H9 (cell line): Measurements from ENCODE around the gene ANO3. TPM values are rescaled to one million over a fixed set of nuclear protein-coding genes. Genes with fewer than 3 reads are reported as not detected.

Source experiments
- DNase-seq: peaks from one replicate; pipeline ENCODE4 v3.0.0-alpha.2; 2017
- H2AFZ ChIP-seq: one replicate; pipeline ENCODE4 v1.6.1; 2013; ENCODE audit warnings: mild to moderate bottlenecking, low read length, control low read depth, moderate library complexity
- H2AK5ac ChIP-seq: 2 replicates; pipeline ENCODE4 v1.6.1; 2013; ENCODE audit warnings: low read length, control low read depth, mixed read lengths; ENCODE audit not compliant: insufficient read length
- H2BK120ac ChIP-seq: one replicate; pipeline ENCODE4 v1.6.1; 2013; ENCODE audit warnings: low read depth, mild to moderate bottlenecking, low read length, control low read depth, inconsistent platforms; ENCODE audit not compliant: poor library complexity, severe bottlenecking
- H2BK12ac ChIP-seq: 2 replicates; pipeline ENCODE4 v1.6.1; 2013; ENCODE audit warnings: low read length, control low read depth, mixed read lengths, low read depth; ENCODE audit not compliant: insufficient read length
- H2BK15ac ChIP-seq: 2 replicates; pipeline ENCODE4 v1.6.1; 2013; ENCODE audit warnings: low read depth, low read length, control low read depth
- H2BK20ac ChIP-seq: one replicate; pipeline ENCODE4 v1.6.1; 2013; ENCODE audit warnings: low read depth, mild to moderate bottlenecking, low read length, control low read depth, inconsistent platforms; ENCODE audit not compliant: poor library complexity, severe bottlenecking
- H2BK5ac ChIP-seq: 2 replicates; pipeline ENCODE4 v1.6.1; 2013; ENCODE audit warnings: low read length, control low read depth, mixed read lengths; ENCODE audit not compliant: insufficient read length
- H3K14ac ChIP-seq: 2 replicates; pipeline ENCODE4 v1.6.1; 2013; ENCODE audit warnings: low read length, control low read depth; ENCODE audit not compliant: insufficient read depth
- H3K18ac ChIP-seq: 2 replicates; pipeline ENCODE4 v1.6.1; 2013; ENCODE audit warnings: low read depth, mild to moderate bottlenecking, mixed read lengths, low read length, control low read depth; ENCODE audit not compliant: insufficient read length
- H3K23ac ChIP-seq: 2 replicates; pipeline ENCODE4 v1.6.1; 2013; ENCODE audit warnings: low read length, control low read depth, mixed read lengths, low read depth; ENCODE audit not compliant: insufficient read length
- H3K23me2 ChIP-seq: 2 replicates; pipeline ENCODE4 v1.6.1; 2013; ENCODE audit warnings: low read depth, mild to moderate bottlenecking, mixed read lengths, low read length, control low read depth; ENCODE audit not compliant: insufficient read length, poor library complexity, severe bottlenecking
- H3K27ac ChIP-seq: 2 replicates; pipeline ENCODE4 v1.5.1; 2013; ENCODE audit warnings: low read length, control low read depth, mixed read lengths, low read depth; ENCODE audit not compliant: insufficient read length
- H3K27me3 ChIP-seq: 2 replicates; pipeline ENCODE4 v1.6.1; 2013; ENCODE audit warnings: low read length, control low read depth, inconsistent platforms; ENCODE audit not compliant: insufficient read depth
- H3K4ac ChIP-seq: 2 replicates; pipeline ENCODE4 v1.6.1; 2013; ENCODE audit warnings: low read depth, mild to moderate bottlenecking, control low read depth, inconsistent platforms, low read length, moderate library complexity
- H3K4me1 ChIP-seq: 2 replicates; pipeline ENCODE4 v1.6.1; 2013; ENCODE audit warnings: low read length, control low read depth, inconsistent platforms; ENCODE audit not compliant: insufficient read depth
- H3K4me2 ChIP-seq: 2 replicates; pipeline ENCODE4 v1.6.1; 2013; ENCODE audit warnings: low read length, control low read depth, mixed read lengths; ENCODE audit not compliant: insufficient read length, insufficient read depth
- H3K56ac ChIP-seq: 2 replicates; pipeline ENCODE4 v1.6.1; 2013; ENCODE audit warnings: low read depth, mild to moderate bottlenecking, mixed read lengths, low read length, control low read depth; ENCODE audit not compliant: insufficient read length
- H3K79me1 ChIP-seq: 2 replicates; pipeline ENCODE4 v1.6.1; 2013; ENCODE audit warnings: low read depth, mild to moderate bottlenecking, moderate library complexity, low read length, control low read depth, inconsistent platforms; ENCODE audit not compliant: insufficient read depth, poor library complexity, severe bottlenecking
- H3K79me2 ChIP-seq: 2 replicates; pipeline ENCODE4 v1.6.1; 2013; ENCODE audit warnings: low read length, control low read depth, inconsistent platforms; ENCODE audit not compliant: insufficient read depth
- H3K9ac ChIP-seq: 2 replicates; pipeline ENCODE4 v1.6.1; 2013; ENCODE audit warnings: low read length, control low read depth, mixed read lengths; ENCODE audit not compliant: insufficient read length; ENCODE audit errors: extremely low read depth
- H3K9me3 ChIP-seq: one replicate; pipeline ENCODE4 v1.6.1; 2013; ENCODE audit warnings: low read depth, low read length, inconsistent platforms; ENCODE audit not compliant: control insufficient read depth
- H3T11ph ChIP-seq: one replicate; pipeline ENCODE4 v1.6.1; 2013; ENCODE audit warnings: mild to moderate bottlenecking, low read length, control low read depth, inconsistent platforms
- H4K20me1 ChIP-seq: one replicate; pipeline ENCODE4 v1.6.1; 2013; ENCODE audit not compliant: control insufficient read depth, insufficient read length, insufficient read depth
- H4K5ac ChIP-seq: 2 replicates; pipeline ENCODE4 v1.6.1; 2013; ENCODE audit warnings: low read depth, mild to moderate bottlenecking, mixed read lengths, low read length, control low read depth; ENCODE audit not compliant: insufficient read length
- H4K8ac ChIP-seq: replicated peaks from 2 replicates; pipeline ENCODE4 v1.6.1; 2013; ENCODE audit warnings: low read length, control low read depth, mixed read lengths, low read depth; ENCODE audit not compliant: insufficient read length
- H4K91ac ChIP-seq: 2 replicates; pipeline ENCODE4 v1.6.1; 2013; ENCODE audit warnings: low read depth, mild to moderate bottlenecking, moderate library complexity, mixed read lengths, low read length, control low read depth; ENCODE audit not compliant: insufficient read length
- H3K27ac Mint-ChIP-seq, 3 experiments: 2 replicates in 2 of 3; 3 replicates in 1 of 3; pipeline ENCODE4 v1.8.0; 2020 to 2021; ENCODE audit warnings: mixed read lengths in 3 of 3, mild to moderate bottlenecking in 1 of 3, moderate library complexity in 1 of 3
- H3K27me3 Mint-ChIP-seq: 2 replicates; pipeline ENCODE4 v1.8.0; 2021; ENCODE audit warnings: low read depth, mild to moderate bottlenecking, moderate library complexity, mixed read lengths
- H3K36me3 Mint-ChIP-seq, 3 experiments: 2 replicates in 2 of 3; 3 replicates in 1 of 3; pipeline ENCODE4 v1.8.0; 2020 to 2021; ENCODE audit warnings: low read depth in 3 of 3, mixed read lengths in 3 of 3; ENCODE audit not compliant: insufficient read depth in 1 of 3
- H3K4me1 Mint-ChIP-seq, 2 experiments: 2 replicates each; pipeline ENCODE4 v1.8.0; 2020; ENCODE audit warnings: mixed read lengths in 2 of 2
- H3K4me3 Mint-ChIP-seq, 2 experiments: 2 replicates in 1 of 2; 3 replicates in 1 of 2; pipeline ENCODE4 v1.8.0; 2020 to 2021; ENCODE audit warnings: mild to moderate bottlenecking in 2 of 2, mixed read lengths in 2 of 2, moderate library complexity in 1 of 2
- H3K9me3 Mint-ChIP-seq, 2 experiments: 2 replicates in 1 of 2; 3 replicates in 1 of 2; pipeline ENCODE4 v1.8.0; 2020; ENCODE audit warnings: mild to moderate bottlenecking in 2 of 2, mixed read lengths in 2 of 2, moderate library complexity in 1 of 2
- WGBS: extraction: QIAGEN DNeasy Blood & Tissue Kit; methylation state at CpG from one replicate; pipeline ENCODE4 v1.1.7; 2013; ENCODE audit warnings: missing lambda C conversion rate, low lambda C conversion rate, mixed read lengths; ENCODE audit not compliant: insufficient read length; ENCODE audit errors: extremely low coverage; 5-methylcytosine and 5-hydroxymethylcytosine counted together
- total RNA-seq: library from RNA; stranded (reverse); gene quantifications from 2 replicates; pipeline ENCODE4 v1.2.1, GENCODE V29; 2021
- TF ChIP-seq, protein P1 (sequence below): fragments of 200-600 bp; sonication (generic); conservative IDR thresholded peaks from 3 replicates; pipeline ENCODE4 v1.8.0; 2021; ENCODE audit warnings: antibody characterized with exemption, mild to moderate bottlenecking

The ANO3 gene
- total RNA-seq, 1 experiment from 2014 or later, result not detected

DNA sequence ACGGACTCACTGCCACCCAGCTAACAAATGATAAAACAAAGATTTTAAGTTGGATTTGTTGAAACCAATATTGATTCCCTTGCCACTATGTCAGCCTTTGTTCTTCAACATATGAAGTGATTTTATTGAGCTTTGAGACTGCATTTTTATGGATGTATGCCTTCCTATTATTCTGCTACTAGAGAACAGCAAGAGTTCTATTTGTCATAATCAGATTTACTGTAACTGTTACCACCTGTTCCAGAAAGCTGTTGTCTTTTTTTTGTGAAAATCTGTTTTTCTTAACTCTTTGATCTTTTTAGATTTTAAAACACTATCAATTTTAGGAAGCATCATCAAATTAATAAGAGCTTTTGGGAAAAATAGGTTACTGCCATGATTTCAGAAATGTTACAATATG, 125.7 kb downstream of the ANO3 start:
- Histone ChIP-seq H3K14ac (no peak overlapping the region), H3K9me3 (no peaks in the 10 kb centered on the region), H2BK5ac (no peak overlapping the region), H3K23me2 (no peaks in the 10 kb centered on the region), H3K4ac (no peak overlapping the region), H3K4me1 (no peaks in the 10 kb centered on the region), H3K56ac (no peak overlapping the region), H3K9ac (no peak overlapping the region), H4K5ac (no peak overlapping the region), H4K20me1 (no peaks in the 10 kb centered on the region), H4K8ac (no peak overlapping the region), H2AK5ac (no peak overlapping the region), H2BK20ac (no peak overlapping the region), H2BK120ac (no peak overlapping the region), H3K18ac (no peak overlapping the region), H3K27ac (no peak overlapping the region), H3K79me2 (no peaks in the 10 kb centered on the region), H2BK15ac (no peak overlapping the region), H2BK12ac (no peak overlapping the region), H3K79me1 (no peaks in the 10 kb centered on the region), H4K91ac (no peak overlapping the region), H3K4me2 (no peak overlapping the region), H3K23ac (no peak overlapping the region), H3T11ph (no peak overlapping the region), H3K27me3 (no peaks in the 10 kb centered on the region), H2AFZ (no peak overlapping the region)
- no CpG with 5 or more reads among the region's 1 CpG for WGBS
- no peaks in the 10 kb centered on the region for H3K4me1 Mint-ChIP-seq
- no peak overlapping the region for H3K4me3 Mint-ChIP-seq
- H3K27me3 Mint-ChIP-seq, result no peaks in the 10 kb centered on the region; the same call in 1 of the 2 replicates
- TF ChIP-seq, protein P1, sequence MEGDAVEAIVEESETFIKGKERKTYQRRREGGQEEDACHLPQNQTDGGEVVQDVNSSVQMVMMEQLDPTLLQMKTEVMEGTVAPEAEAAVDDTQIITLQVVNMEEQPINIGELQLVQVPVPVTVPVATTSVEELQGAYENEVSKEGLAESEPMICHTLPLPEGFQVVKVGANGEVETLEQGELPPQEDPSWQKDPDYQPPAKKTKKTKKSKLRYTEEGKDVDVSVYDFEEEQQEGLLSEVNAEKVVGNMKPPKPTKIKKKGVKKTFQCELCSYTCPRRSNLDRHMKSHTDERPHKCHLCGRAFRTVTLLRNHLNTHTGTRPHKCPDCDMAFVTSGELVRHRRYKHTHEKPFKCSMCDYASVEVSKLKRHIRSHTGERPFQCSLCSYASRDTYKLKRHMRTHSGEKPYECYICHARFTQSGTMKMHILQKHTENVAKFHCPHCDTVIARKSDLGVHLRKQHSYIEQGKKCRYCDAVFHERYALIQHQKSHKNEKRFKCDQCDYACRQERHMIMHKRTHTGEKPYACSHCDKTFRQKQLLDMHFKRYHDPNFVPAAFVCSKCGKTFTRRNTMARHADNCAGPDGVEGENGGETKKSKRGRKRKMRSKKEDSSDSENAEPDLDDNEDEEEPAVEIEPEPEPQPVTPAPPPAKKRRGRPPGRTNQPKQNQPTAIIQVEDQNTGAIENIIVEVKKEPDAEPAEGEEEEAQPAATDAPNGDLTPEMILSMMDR, result no peak
- H3K9me3 Mint-ChIP-seq, result peaks cover 3% of the 10 kb centered on the region in 2 experiments; a peak in 3 of 5 replicates
- H3K27ac Mint-ChIP-seq, result no peak overlapping the region
- DNase-seq, result no peak
- H3K36me3 Mint-ChIP-seq, result peaks cover 0 to 3% (median 0%) of the 10 kb centered on the region in 3 experiments; a peak in 2 of 7 replicates
